K562 treated with DMSO at 1 percent for 12 hours (cell line): Measurements from ENCODE around the gene HSD17B13. TPM values are rescaled to one million over a fixed set of nuclear protein-coding genes. Genes with fewer than 3 reads are reported as not detected.

Experiments used
- total RNA-seq: library from RNA; unstranded; fragments of 300-600 nt; gene quantifications from 2 replicates; pipeline ENCODE4 v1.2.3, GENCODE V29; 2022; ENCODE audit not compliant: insufficient read depth

HSD17B13 gene
- total RNA-seq, result 0.73 TPM in 1 of 2 replicates, not detected in the other

DNA sequence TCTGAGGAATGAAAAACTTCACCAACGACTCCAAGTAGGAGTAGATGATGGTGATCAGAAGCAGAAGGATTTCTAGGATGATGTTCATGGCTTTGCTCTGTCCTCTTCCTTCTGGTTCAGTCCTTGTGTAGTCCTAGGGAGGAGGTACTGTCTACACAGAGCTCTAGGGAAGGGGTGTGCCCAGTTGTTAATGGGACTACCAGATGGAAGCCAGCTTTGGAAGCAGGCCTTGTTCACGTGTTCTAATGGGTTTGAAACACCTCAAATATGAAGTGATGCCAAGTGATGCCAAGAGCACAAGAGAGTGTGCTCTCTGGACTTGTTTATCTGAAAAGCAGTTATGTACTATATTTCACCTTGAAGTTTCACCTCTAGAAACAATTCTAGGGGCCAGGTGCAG, at the start of gene HSD17B13:
TSS of gene HSD17B13 (minus strand) at position 129 of the 400 bp plus-strand sequence. CDS start at position 88, 41 bp downstream.

Other genes with a start within 250 kb of the HSD17B13 start
- gene KLHL8, start 102.3 kb downstream of the HSD17B13 start, total RNA-seq, result 5.0 and 14.1 TPM in 2 replicates
- gene HSD17B11, start 68.3 kb upstream of the HSD17B13 start, total RNA-seq, result 47.8 and 85.2 TPM in 2 replicates
- 17.0 and 26.6 TPM in 2 replicates for gene NUDT9, start 99.7 kb upstream of the HSD17B13 start, total RNA-seq
- gene SPARCL1, start 206.5 kb upstream of the HSD17B13 start, total RNA-seq, result 0.64 and 1.0 TPM in 2 replicates